ENCODE measurements around the gene EYA4. TPM values are rescaled to one million over a fixed set of nuclear protein-coding genes. Genes with fewer than 3 reads are reported as not detected.
A peak's percentile ranks its signal among the peaks of the same experiment; 100 is the strongest.

EYA4 gene
- polyA plus RNA-seq, 1 of the 3 experiments (the other 2 are of a cell fraction) = 0.08 TPM

DNA sequence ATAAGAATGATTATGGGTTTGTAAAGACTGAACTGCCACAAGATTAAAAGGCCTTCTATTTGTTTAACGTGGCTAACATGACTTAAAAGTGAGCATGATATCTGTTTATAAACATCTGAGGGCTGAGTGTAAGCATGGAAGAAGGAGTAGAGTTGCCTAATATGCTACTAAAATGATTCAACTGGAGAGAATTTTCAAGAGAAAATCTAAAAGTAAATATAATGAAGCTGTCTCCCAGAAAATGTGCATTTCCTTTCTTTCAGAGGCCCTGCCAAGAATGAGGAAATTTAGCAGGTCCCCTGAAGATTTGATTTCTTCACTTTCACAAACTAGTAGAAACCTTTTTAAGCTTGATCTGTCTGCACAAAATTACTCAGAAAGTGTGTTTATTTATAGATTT is 4.2 kb upstream of the EYA4 start:
- Histone ChIP-seq H3K4me2 (no peak overlapping the region), H3K79me2 (ENCODE audit: insufficient read depth) (no peaks in the 10 kb centered on the region), H4K20me1 (ENCODE audit: insufficient read depth) (no peaks in the 10 kb centered on the region), H2AFZ (ENCODE audit: low read depth) (no peak overlapping the region), H3K9ac (no peak overlapping the region), H3F3A (replicated peaks; ENCODE audit: insufficient read depth) (no peaks in the 10 kb centered on the region), H3K9me2 (no peaks in the 10 kb centered on the region), H3K4me1 (ENCODE audit: control insufficient read depth in 1 of 2, insufficient read depth in 2 of 2, low read depth in 1 of 2, low read length in 1 of 2) (peaks cover 0 to 10% of the 10 kb centered on the region in 2 experiments; a peak in 1 of 4 replicates), H3K36me3 (replicated peaks in 1 of 2; ENCODE audit: control insufficient read depth in 1 of 2, insufficient read depth in 2 of 2, low read length in 1 of 2) (no peaks in the 10 kb centered on the region), H3K27ac (ENCODE audit: low read depth in 2 of 2, low read length in 1 of 2) (no peak overlapping the region), H3K4me3 (ENCODE audit: low read depth in 2 of 2, low read length in 1 of 2) (no peak overlapping the region), H3K27me3 (ENCODE audit: insufficient read depth) (peaks cover 16% of the 10 kb centered on the region), H3K9me3 (no peaks in the 10 kb centered on the region)
- DNase-seq = no peak
- 66% methylated on average over 1 of the region's 1 CpG for WGBS (ENCODE audit: low lambda C conversion rate)
- ChIA-PET CTCF (no interaction called here), POLR2A (no interaction called here)
- TF ChIP-seq, protein P1, sequence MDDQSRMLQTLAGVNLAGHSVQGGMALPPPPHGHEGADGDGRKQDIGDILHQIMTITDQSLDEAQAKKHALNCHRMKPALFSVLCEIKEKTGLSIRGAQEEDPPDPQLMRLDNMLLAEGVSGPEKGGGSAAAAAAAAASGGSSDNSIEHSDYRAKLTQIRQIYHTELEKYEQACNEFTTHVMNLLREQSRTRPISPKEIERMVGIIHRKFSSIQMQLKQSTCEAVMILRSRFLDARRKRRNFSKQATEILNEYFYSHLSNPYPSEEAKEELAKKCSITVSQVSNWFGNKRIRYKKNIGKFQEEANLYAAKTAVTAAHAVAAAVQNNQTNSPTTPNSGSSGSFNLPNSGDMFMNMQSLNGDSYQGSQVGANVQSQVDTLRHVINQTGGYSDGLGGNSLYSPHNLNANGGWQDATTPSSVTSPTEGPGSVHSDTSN (IDR thresholded peaks at IDR 0.05) = no peak
- TF ChIP-seq CHD2 (IDR thresholded peaks at IDR 0.05; ENCODE audit: low read length, partially characterized antibody) = no peak
- no peak for TF ChIP-seq SIN3A (IDR thresholded peaks at IDR 0.05; ENCODE audit: borderline replicate concordance, low read depth, low read length)
- TF ChIP-seq, protein P2, sequence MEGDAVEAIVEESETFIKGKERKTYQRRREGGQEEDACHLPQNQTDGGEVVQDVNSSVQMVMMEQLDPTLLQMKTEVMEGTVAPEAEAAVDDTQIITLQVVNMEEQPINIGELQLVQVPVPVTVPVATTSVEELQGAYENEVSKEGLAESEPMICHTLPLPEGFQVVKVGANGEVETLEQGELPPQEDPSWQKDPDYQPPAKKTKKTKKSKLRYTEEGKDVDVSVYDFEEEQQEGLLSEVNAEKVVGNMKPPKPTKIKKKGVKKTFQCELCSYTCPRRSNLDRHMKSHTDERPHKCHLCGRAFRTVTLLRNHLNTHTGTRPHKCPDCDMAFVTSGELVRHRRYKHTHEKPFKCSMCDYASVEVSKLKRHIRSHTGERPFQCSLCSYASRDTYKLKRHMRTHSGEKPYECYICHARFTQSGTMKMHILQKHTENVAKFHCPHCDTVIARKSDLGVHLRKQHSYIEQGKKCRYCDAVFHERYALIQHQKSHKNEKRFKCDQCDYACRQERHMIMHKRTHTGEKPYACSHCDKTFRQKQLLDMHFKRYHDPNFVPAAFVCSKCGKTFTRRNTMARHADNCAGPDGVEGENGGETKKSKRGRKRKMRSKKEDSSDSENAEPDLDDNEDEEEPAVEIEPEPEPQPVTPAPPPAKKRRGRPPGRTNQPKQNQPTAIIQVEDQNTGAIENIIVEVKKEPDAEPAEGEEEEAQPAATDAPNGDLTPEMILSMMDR (IDR thresholded peaks at IDR 0.05) = no peak
- no peak for TF ChIP-seq EZH2phosphoT487 (IDR thresholded peaks at IDR 0.05; ENCODE audit: borderline replicate concordance, low read depth)
- no peak for TF ChIP-seq TCF12 (IDR thresholded peaks at IDR 0.05)
- no peak for TF ChIP-seq GATA2 (CRISPR knock-in tag; IDR thresholded peaks at IDR 0.05)
- TF ChIP-seq MEF2A (IDR thresholded peaks at IDR 0.05; ENCODE audit: borderline replicate concordance, low read depth) = no peak
- TF ChIP-seq, protein P3, sequence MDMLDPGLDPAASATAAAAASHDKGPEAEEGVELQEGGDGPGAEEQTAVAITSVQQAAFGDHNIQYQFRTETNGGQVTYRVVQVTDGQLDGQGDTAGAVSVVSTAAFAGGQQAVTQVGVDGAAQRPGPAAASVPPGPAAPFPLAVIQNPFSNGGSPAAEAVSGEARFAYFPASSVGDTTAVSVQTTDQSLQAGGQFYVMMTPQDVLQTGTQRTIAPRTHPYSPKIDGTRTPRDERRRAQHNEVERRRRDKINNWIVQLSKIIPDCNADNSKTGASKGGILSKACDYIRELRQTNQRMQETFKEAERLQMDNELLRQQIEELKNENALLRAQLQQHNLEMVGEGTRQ (IDR thresholded peaks at IDR 0.05; ENCODE audit: borderline replicate concordance, low read depth, low read length) = no peak

DNA sequence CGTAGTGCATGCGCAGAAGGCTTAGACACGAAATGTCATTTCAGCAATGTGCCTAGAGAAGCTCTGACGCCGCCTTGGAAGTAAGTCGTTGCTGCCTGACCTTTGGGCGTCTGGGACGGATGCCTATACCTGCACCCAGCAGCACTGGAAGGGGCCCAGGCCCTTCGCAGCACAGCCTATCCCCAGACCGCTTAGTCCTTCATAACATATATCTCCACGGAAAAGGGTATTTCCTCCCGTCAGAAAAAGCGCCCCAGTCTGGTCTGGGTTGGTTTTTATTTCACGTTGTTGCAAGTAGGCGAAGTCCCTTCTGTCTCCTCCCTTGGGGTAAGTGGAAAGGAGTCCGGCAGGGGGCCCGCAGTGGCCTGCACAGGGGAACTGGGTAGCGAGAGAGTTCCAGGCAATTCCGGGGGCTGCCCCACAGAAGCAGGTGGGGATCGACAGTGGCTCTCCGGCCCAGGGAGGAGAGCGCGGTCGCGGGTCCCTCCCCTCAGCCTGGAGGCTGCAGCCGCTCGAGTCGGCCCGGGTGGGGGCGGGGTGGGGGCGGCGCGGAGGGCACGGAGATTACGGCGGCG is 559 bp upstream of the EYA4 start:
- Histone ChIP-seq H3K79me2 (ENCODE audit: insufficient read depth) (no peaks in the 10 kb centered on the region), H2AFZ (ENCODE audit: low read depth) (no peak overlapping the region), H4K20me1 (ENCODE audit: insufficient read depth) (no peaks in the 10 kb centered on the region), H3F3A (replicated peaks; ENCODE audit: insufficient read depth) (no peaks in the 10 kb centered on the region), H3K4me1 (ENCODE audit: control insufficient read depth in 1 of 2, insufficient read depth in 2 of 2, low read depth in 1 of 2, low read length in 1 of 2) (peaks cover 0 to 10% of the 10 kb centered on the region in 2 experiments; a peak in 1 of 4 replicates), H3K27me3 (ENCODE audit: insufficient read depth) (peaks cover 34% of the 10 kb centered on the region), H3K36me3 (replicated peaks in 1 of 2; ENCODE audit: control insufficient read depth in 1 of 2, insufficient read depth in 2 of 2, low read length in 1 of 2) (no peaks in the 10 kb centered on the region), H3K9me3 (no peaks in the 10 kb centered on the region), H3K27ac (ENCODE audit: low read depth in 2 of 2, low read length in 1 of 2) (no peak overlapping the region), H3K4me2 (no peak overlapping the region), H3K4me3 (ENCODE audit: low read depth in 2 of 2, low read length in 1 of 2) (peak overlapping the region in 1 of 2 experiments; percentile 38; a peak in 2 of 4 replicates), H3K9ac (no peak overlapping the region), H3K9me2 (no peaks in the 10 kb centered on the region)
- 19% methylated on average over 33 of the region's 37 CpGs for WGBS (ENCODE audit: low lambda C conversion rate)
- ChIA-PET CTCF (no interaction called here), POLR2A (no interaction called here)
- peak; percentile 53 for DNase-seq
- TF ChIP-seq SIN3A (IDR thresholded peaks at IDR 0.05; ENCODE audit: borderline replicate concordance, low read depth, low read length) (no peak), RAD21 (IDR thresholded peaks at IDR 0.05; ENCODE audit: low read length) (no peak), FOXM1 (IDR thresholded peaks at IDR 0.05; ENCODE audit: low read depth) (no peak), RXRA (IDR thresholded peaks at IDR 0.05; ENCODE audit: borderline replicate concordance, low read depth) (no peak), TEAD4 (IDR thresholded peaks at IDR 0.05; ENCODE audit: borderline replicate concordance, insufficient read depth) (no peak), MXI1 (IDR thresholded peaks at IDR 0.05; ENCODE audit: low read depth, low read length) (no peak), NFIC (IDR thresholded peaks at IDR 0.05; ENCODE audit: borderline replicate concordance) (no peak), SMC3 (IDR thresholded peaks at IDR 0.05; ENCODE audit: low read depth, low read length) (no peak), RFX5 (IDR thresholded peaks at IDR 0.05; ENCODE audit: low read length) (no peak), CHD2 (IDR thresholded peaks at IDR 0.05; ENCODE audit: low read length, partially characterized antibody) (no peak), MEF2A (IDR thresholded peaks at IDR 0.05; ENCODE audit: borderline replicate concordance, low read depth) (no peak)
- TF ChIP-seq, protein P4, sequence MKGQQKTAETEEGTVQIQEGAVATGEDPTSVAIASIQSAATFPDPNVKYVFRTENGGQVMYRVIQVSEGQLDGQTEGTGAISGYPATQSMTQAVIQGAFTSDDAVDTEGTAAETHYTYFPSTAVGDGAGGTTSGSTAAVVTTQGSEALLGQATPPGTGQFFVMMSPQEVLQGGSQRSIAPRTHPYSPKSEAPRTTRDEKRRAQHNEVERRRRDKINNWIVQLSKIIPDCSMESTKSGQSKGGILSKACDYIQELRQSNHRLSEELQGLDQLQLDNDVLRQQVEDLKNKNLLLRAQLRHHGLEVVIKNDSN (IDR thresholded peaks at IDR 0.05; ENCODE audit: borderline replicate concordance, low read depth) = no peak
- TF ChIP-seq, protein P5, sequence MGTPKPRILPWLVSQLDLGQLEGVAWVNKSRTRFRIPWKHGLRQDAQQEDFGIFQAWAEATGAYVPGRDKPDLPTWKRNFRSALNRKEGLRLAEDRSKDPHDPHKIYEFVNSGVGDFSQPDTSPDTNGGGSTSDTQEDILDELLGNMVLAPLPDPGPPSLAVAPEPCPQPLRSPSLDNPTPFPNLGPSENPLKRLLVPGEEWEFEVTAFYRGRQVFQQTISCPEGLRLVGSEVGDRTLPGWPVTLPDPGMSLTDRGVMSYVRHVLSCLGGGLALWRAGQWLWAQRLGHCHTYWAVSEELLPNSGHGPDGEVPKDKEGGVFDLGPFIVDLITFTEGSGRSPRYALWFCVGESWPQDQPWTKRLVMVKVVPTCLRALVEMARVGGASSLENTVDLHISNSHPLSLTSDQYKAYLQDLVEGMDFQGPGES (IDR thresholded peaks at IDR 0.05; ENCODE audit: low read depth, low read length) = no peak
